Stimulated activated CD4-positive, alpha-beta T cell treated with anti-CD3 and anti-CD28 coated beads, Interleukin-12 subunit alpha, Interleukin-12 subunit beta, amount 100 ng/mL, for 48 hours (primary cell): ENCODE data around the gene GCM1.

Source experiments
- DNase-seq, 3 donors: peaks; one replicate each; pipeline ENCODE4 v3.0.0-alpha.2; 2020; ENCODE audit warnings: low read depth in 2 of 3, low spot score in 1 of 3

GCM1 gene

DNA sequence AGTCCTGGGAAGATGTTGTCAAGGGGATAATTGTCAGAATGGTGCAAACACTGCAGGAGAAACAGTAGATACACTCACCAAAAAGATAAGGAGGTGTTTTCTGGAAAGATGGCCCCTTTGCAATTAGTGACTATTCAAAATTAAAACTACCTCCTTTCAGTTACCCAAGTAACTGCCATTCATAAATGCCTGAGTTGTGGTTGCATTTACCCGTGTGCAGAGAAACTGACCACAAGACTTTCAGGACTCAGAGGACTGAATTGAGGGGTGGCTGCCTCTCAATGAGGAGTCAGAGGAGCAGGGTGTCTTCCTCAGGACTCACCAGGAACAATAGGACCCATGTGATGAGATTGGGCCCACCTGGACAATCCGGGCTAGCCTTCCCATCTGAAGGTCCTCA lies 39.0 kb downstream of the GCM1 start:
- no peak for DNase-seq

DNA sequence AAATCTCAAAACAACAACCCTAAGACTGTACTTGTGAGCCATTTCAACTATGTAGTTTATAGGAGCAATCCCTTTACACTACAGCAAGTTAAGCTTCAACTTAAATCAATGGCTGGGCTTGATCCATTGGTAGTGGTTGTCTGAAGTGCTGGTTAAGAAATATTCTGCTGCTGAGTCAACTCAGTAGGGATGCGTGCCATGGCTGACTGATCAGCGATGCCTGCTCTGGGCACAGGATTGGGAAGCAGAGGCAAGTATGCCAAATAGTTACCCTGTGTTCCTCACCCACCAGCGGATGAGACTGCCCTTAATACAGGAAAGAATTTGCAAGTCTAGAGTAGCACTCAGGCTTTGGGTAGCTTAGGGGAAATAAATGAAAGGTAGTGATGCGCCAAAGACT lies 41.5 kb downstream of the GCM1 start:
- DNase-seq, result no peak

DNA sequence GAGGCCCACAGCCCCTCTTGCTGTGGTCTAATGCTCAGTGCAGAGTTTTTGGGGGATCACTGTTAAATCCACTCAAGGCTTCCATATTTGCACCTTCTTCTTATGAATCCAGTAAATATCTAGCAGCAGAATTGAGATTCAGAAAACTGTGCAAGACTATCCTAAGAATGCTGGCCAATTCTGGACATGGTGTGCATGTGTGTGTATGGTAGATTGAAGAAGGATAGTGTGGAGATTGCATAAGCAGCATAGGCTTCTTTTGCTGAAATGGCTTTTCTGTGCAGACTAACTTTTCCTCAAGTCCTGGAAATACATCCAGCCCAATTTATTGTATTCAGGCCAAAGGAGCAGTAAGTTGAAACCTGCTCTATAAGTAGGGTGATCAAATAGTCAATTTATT lies 43.7 kb downstream of the GCM1 start:
- no peak for DNase-seq

DNA sequence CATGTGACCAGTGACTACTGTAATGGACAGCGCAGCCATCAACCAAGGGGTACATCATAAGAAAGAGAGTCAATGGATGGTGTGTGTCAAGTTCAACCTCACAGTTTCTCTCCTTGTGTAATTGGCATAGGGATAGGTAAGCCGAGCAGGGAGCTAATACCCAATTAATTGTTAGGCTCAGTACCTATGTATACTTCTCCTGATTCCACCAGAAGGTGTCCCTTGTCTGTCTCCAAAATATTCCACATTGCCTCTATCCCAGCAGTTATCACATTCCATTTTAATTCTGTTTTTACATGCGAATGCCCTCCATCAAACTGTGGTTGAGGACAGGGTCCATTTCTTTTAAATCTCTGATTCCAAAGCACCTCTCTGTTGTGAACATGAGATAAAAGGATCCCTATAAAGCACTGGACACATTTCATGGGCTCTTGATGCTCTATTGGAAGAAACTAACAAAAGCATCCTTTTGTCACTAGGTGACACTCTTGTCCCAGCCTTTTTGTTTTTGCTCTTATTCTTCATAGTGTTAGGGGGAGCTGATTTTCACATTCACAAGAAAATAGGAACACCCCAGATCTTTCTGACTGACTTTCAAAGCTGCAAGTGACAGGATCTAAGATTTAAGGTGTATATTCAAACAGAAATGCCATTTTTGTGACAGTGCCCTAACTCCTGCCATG lies 44.5 kb downstream of the GCM1 start:
- no peak for DNase-seq

DNA sequence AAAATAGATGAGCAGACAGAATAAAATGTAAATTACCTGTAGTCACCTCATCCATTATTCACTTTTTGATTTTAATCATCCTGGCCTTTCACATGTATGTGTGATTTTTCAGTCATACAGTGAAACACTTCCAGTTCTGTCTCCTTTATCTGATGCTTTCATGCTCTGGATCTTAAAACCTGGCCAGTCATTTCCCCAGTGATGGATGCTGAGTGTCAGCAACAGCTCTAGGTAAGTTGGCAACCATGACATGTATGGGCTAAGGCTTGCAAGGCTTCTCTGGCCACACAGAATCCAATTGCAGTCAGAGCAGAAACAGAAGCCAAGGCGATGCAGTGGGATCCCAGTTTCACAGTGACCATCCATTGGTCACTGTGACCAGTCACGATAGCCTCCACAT lies 47.6 kb downstream of the GCM1 start:
- no peak for DNase-seq

DNA sequence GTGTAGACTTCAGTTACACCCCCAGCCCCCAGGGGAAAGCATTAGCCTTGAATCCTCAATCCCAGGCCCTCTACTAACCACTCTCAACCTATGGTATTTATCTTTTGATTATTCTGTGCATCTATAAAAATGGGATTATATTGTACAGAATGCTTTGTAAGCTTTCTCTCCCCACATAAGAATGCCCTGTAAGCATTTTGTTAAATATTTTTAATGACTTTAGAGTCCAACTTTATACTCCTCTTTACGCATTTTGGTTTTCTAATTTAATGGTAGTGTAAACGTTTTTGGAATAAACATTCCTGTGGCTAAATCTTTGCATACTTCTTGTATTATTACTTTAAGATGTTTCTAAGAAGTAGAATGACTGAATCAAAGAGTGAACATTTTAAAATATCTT lies 48.1 kb downstream of the GCM1 start:
- no peak for DNase-seq

DNA sequence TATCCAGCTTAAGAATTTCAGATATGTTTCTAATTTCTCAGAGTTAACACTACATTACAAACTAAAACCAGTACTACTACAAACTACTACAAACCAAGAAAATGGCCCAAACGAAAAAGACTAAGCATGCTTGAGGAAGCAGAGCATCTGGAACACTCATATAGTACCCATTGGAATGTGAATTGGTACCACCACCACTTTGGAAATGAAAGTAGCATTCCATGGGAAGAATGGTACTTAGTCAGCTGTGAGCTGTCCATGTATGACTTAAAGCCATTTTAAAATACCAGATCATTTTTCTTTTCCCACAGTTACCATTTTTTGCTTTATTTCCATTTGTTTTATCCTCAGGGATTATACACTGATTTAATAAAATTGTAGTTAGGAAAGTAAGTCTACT lies 52.9 kb downstream of the GCM1 start:
- DNase-seq, result no peak

DNA sequence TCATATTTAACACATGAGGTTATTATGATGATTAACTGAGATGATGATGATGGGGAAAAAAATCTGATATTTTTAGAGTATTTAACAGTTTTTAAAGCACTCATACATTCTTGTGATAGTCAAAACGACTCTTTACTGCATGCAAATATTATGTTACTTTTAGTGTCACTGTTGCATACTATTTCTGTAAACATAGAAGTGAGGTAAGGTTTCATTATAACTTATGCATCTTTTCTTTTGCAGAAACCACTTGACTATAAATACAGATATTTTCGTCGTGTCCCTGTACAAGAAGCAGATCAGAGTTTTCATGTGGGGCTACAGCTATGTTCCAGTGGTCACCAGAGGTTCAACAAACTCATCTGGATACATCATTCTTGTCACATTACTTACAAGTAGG lies 53.4 kb downstream of the GCM1 start:
- DNase-seq, result no peak

DNA sequence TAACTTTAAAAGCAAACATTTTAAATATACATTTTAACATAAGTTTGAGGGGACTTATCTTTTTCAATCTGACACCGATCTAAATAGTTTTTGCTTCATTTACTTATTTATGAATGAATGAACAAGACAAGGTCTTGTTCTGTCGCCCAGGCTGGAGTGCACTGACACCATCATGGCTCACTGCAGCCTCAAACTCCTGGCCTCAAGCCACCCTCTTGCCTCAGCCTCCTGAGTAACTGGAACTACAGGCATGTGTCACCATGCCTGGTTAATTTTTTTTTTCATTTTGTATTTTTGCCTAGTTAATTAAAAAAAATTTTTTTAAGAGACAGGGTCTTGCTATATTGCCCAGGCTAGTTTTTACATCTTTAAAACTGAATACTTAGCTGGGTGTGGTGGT lies 58.1 kb downstream of the GCM1 start:
- no peak for DNase-seq

DNA sequence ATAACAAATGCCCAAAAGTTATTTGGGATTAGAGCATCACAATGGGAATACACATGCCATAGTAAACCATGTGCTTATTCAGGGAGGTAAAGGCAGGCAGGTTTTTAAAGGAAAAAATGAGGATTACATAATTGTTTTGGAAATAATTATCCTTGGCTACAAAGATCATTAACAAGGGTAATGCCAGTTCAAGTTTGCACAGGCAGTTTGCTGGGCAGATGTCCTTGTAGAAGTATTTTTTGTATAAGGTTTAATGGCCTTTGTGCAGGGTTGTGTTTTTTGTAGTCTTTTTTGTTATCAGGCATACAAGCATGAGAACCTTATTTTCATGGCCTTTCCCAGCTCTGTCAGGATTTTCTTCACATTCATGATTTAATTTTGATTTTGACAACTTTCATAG lies 58.7 kb downstream of the GCM1 start:
- DNase-seq, result no peak

DNA sequence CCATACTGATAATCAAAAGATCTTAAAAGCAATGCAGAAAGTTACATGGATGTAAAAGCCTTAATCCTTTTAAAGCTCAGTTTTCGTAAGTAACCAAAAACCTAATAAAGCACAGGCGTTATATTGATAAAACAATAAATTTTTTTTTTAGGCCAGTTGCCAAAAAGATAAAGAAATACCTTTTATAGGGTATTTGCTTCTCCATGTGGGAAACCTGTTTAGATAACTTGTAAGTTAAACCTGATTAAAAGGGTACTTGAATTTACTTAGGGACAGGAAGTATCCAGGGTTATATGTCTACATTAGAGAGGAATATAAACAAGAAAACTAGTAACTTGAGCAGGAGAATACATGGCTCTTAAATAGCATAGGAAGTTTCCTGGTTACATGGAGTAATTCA lies 62.3 kb downstream of the GCM1 start:
- no peak for DNase-seq

DNA sequence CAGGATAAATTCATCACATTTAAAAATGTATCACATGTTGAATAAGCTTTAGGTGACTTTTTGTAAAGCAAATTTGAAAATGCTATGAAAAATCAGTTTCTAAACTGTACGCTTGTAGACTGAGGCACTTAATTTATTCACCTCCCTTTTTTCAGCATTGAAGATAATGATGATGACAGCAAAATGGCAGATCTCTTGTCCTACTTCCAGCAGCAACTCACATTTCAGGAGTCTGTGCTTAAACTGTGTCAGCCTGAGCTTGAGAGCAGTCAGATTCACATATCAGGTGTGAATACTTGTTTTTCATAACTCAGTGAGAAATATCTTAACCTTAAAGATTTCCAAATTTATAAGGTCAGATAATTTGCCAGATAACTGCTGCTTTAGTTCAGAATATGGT lies 67.8 kb downstream of the GCM1 start:
- no peak for DNase-seq
